Skeletal muscle satellite cell (primary cell): ENCODE data around the gene MALL.
"Not testable (repeated sequence)": the region's sequence is repeated elsewhere in the genome, so short reads cannot be mapped to it uniquely, and the experiment has no call there.

ENCODE experiments used
- H3K27me3 ChIP-seq: 2 replicates; pipeline ENCODE4 v1.7.0; 2013; ENCODE audit warnings: low read length; ENCODE audit not compliant: control insufficient read depth, insufficient read depth
- H3K36me3 ChIP-seq: 2 replicates; pipeline ENCODE4 v1.7.0; 2013; ENCODE audit warnings: mild to moderate bottlenecking, control low read depth, low read length; ENCODE audit not compliant: insufficient read depth
- H3K4me1 ChIP-seq: 2 replicates; pipeline ENCODE4 v1.7.0; 2013; ENCODE audit warnings: low read length; ENCODE audit not compliant: control insufficient read depth, insufficient read depth
- H3K4me2 ChIP-seq: 2 replicates; pipeline ENCODE4 v1.7.0; 2013; ENCODE audit warnings: mild to moderate bottlenecking, low read length
- H3K4me3 ChIP-seq: 2 replicates; pipeline ENCODE4 v1.7.0; 2013; ENCODE audit warnings: low read length
- H3K9ac ChIP-seq: 2 replicates; pipeline ENCODE4 v1.7.0; 2013; ENCODE audit warnings: mild to moderate bottlenecking, low read depth, low read length, moderate library complexity
- H3K9me3 ChIP-seq: replicated peaks from 2 replicates; pipeline ENCODE4 v1.7.0; 2013; ENCODE audit warnings: mild to moderate bottlenecking, control low read depth, low read length

The MALL gene

GRCh38 chr2:110101901-110102803, 13.5 kb downstream of the MALL start:
- Histone ChIP-seq H3K4me2 (peak overlapping the region; percentile 72), H3K4me1 (peaks cover 58% of the 10 kb centered on the region), H3K36me3 (no peaks in the 10 kb centered on the region), H3K27me3 (no peaks in the 10 kb centered on the region), H3K9me3 (no peaks in the 10 kb centered on the region), H3K9ac (peak overlapping the region; percentile 89), H3K4me3 (peak overlapping the region; percentile 52)

- Histone ChIP-seq H3K9ac (peak overlapping the region; percentile 89), H3K4me2 (peak overlapping the region; percentile 72), H3K4me3 (peak overlapping the region; percentile 52), H3K9me3 (no peaks in the 10 kb centered on the region), H3K27me3 (no peaks in the 10 kb centered on the region), H3K36me3 (no peaks in the 10 kb centered on the region), H3K4me1 (peaks cover 50% of the 10 kb centered on the region)
These were observed 14.3 kb downstream of the MALL start for GRCh38 chr2:110101280-110101844.

GRCh38 chr2:110100880-110101279, 14.7 kb downstream of the MALL start:
- H3K9me3 ChIP-seq, H3K36me3 ChIP-seq, H3K27me3 ChIP-seq: not testable (repeated sequence)
- Histone ChIP-seq H3K9ac (peak overlapping the region; percentile 89), H3K4me3 (peak overlapping the region; percentile 36), H3K4me1 (peaks cover 45% of the 10 kb centered on the region), H3K4me2 (peak overlapping the region; percentile 72)

- peak overlapping the region; percentile 89 for H3K9ac ChIP-seq
- no peaks in the 10 kb centered on the region for H3K9me3 ChIP-seq
- no peak overlapping the region for H3K4me3 ChIP-seq
- H3K36me3 ChIP-seq = no peaks in the 10 kb centered on the region
- H3K4me2 ChIP-seq = no peak overlapping the region
- H3K27me3 ChIP-seq = no peaks in the 10 kb centered on the region
- H3K4me1 ChIP-seq = peaks cover 41% of the 10 kb centered on the region
These were observed 15.1 kb downstream of the MALL start for GRCh38 chr2:110100480-110100879.

- H3K4me3 ChIP-seq = no peak overlapping the region
- no peaks in the 10 kb centered on the region for H3K9me3 ChIP-seq
- H3K9ac ChIP-seq = no peak overlapping the region
- H3K27me3 ChIP-seq = no peaks in the 10 kb centered on the region
- H3K36me3 ChIP-seq = no peaks in the 10 kb centered on the region
- H3K4me1 ChIP-seq = peaks cover 33% of the 10 kb centered on the region
- H3K4me2 ChIP-seq = no peak overlapping the region
These were observed 16.0 kb downstream of the MALL start for GRCh38 chr2:110099471-110100225.

GRCh38 chr2:110099038-110099425, 16.6 kb downstream of the MALL start:
- Histone ChIP-seq H3K4me1 (peaks cover 28% of the 10 kb centered on the region), H3K27me3 (no peaks in the 10 kb centered on the region), H3K4me2 (no peak overlapping the region), H3K9ac (no peak overlapping the region), H3K9me3 (no peaks in the 10 kb centered on the region), H3K4me3 (no peak overlapping the region), H3K36me3 (no peaks in the 10 kb centered on the region)

- peaks cover 25% of the 10 kb centered on the region for H3K4me1 ChIP-seq
- H3K9ac ChIP-seq = no peak overlapping the region
- no peaks in the 10 kb centered on the region for H3K36me3 ChIP-seq
- H3K4me3 ChIP-seq = no peak overlapping the region
- H3K9me3 ChIP-seq = no peaks in the 10 kb centered on the region
- no peak overlapping the region for H3K4me2 ChIP-seq
- no peaks in the 10 kb centered on the region for H3K27me3 ChIP-seq
These were observed 18.0 kb downstream of the MALL start for GRCh38 chr2:110097506-110098220.

GRCh38 chr2:110095994-110096633, 19.5 kb downstream of the MALL start:
- Histone ChIP-seq H3K4me3 (no peak overlapping the region), H3K4me2 (no peak overlapping the region), H3K9ac (no peak overlapping the region), H3K9me3 (no peaks in the 10 kb centered on the region), H3K36me3 (no peaks in the 10 kb centered on the region), H3K4me1 (peaks cover 13% of the 10 kb centered on the region), H3K27me3 (no peaks in the 10 kb centered on the region)

- H3K27me3 ChIP-seq, H3K9me3 ChIP-seq, H3K4me1 ChIP-seq, H3K4me3 ChIP-seq, H3K4me2 ChIP-seq, H3K9ac ChIP-seq, H3K36me3 ChIP-seq: not testable (repeated sequence)
These were observed 20.6 kb downstream of the MALL start for GRCh38 chr2:110094884-110095534.

GRCh38 chr2:110093924-110094323, 21.7 kb downstream of the MALL start:
- not testable (repeated sequence) for H3K4me1 ChIP-seq, H3K9me3 ChIP-seq, H3K27me3 ChIP-seq, H3K4me3 ChIP-seq, H3K36me3 ChIP-seq, H3K9ac ChIP-seq, H3K4me2 ChIP-seq
